NB4 (cell line): Measurements from ENCODE around the gene CNGA3.

Experiments
- MYC ChIP-seq: IDR thresholded peaks from 2 replicates; pipeline ENCODE4 v1.6.1; 2011; ENCODE audit warnings: low read depth, low read length
- POLR2A ChIP-seq: IDR thresholded peaks from 2 replicates; pipeline ENCODE4 v1.6.1; 2011; ENCODE audit warnings: mild to moderate bottlenecking; ENCODE audit not compliant: insufficient read length; ENCODE audit errors: extremely low read depth
- TF ChIP-seq, protein P1 (sequence below): IDR thresholded peaks from one replicate; pipeline ENCODE4 v1.5.1; 2012; ENCODE audit warnings: low read depth, low read length

DNA sequence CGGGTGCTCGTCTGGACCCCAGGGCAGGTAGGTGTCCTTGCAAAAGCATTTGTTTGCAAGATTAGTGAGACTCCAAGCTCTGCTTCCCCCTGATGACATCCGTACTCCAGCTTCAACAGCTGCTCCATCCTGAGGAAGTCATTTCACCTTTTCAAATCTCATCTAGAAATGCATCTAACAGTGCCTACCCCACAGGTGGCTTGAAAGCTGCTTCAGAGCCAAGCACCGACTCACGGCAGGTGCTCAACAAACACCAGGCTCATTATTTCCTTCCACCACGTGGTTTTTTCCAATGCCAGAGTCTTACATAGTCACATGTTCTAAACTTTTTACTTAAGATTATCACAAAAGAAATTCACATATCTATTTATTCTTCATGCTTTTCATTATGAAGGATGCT is 31.9 kb downstream of the CNGA3 start:
- TF ChIP-seq POLR2A (no peak), MYC (no peak)
- TF ChIP-seq, protein P1, sequence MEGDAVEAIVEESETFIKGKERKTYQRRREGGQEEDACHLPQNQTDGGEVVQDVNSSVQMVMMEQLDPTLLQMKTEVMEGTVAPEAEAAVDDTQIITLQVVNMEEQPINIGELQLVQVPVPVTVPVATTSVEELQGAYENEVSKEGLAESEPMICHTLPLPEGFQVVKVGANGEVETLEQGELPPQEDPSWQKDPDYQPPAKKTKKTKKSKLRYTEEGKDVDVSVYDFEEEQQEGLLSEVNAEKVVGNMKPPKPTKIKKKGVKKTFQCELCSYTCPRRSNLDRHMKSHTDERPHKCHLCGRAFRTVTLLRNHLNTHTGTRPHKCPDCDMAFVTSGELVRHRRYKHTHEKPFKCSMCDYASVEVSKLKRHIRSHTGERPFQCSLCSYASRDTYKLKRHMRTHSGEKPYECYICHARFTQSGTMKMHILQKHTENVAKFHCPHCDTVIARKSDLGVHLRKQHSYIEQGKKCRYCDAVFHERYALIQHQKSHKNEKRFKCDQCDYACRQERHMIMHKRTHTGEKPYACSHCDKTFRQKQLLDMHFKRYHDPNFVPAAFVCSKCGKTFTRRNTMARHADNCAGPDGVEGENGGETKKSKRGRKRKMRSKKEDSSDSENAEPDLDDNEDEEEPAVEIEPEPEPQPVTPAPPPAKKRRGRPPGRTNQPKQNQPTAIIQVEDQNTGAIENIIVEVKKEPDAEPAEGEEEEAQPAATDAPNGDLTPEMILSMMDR: no peak
